ENCODE measurements around the gene KRT80.

The KRT80 gene

GRCh38 chr12:52179396-52179973 is 12.3 kb downstream of the KRT80 start:
- no peak for DNase-seq (ENCODE audit: low spot score)

- no peak for DNase-seq (ENCODE audit: low spot score)
Measured at GRCh38 chr12:52178984-52179383, 12.8 kb downstream of the KRT80 start.

GRCh38 chr12:52178443-52178842 is 13.4 kb downstream of the KRT80 start:
- DNase-seq (ENCODE audit: low spot score) = no peak

- no peak for DNase-seq (ENCODE audit: low spot score)
Measured at GRCh38 chr12:52175371-52176350, 16.2 kb downstream of the KRT80 start.

- no peak for DNase-seq (ENCODE audit: low spot score)
Measured at GRCh38 chr12:52173526-52173925, 18.3 kb downstream of the KRT80 start.

GRCh38 chr12:52172956-52173355 is 18.9 kb downstream of the KRT80 start:
- DNase-seq (ENCODE audit: low spot score) = no peak

- DNase-seq (ENCODE audit: low spot score) = no peak
Measured at GRCh38 chr12:52171950-52172512, 19.8 kb downstream of the KRT80 start.

- DNase-seq (ENCODE audit: low spot score) = no peak
Measured at GRCh38 chr12:52170827-52171226, 21.0 kb downstream of the KRT80 start.

GRCh38 chr12:52169886-52170285 is 21.9 kb downstream of the KRT80 start:
- no peak for DNase-seq (ENCODE audit: low spot score)

GRCh38 chr12:52168019-52168717 is 23.6 kb downstream of the KRT80 start:
- DNase-seq (ENCODE audit: low spot score) = no peak

- DNase-seq (ENCODE audit: low spot score) = no peak
Measured at GRCh38 chr12:52167526-52167925, 24.3 kb downstream of the KRT80 start.

GRCh38 chr12:52166672-52167071 is 25.1 kb downstream of the KRT80 start:
- no peak for DNase-seq (ENCODE audit: low spot score)

- no peak for DNase-seq (ENCODE audit: low spot score)
Measured at GRCh38 chr12:52165096-52165855, 26.5 kb downstream of the KRT80 start.

- DNase-seq (ENCODE audit: low spot score) = no peak
Measured at GRCh38 chr12:52164624-52165023, 27.2 kb downstream of the KRT80 start.

- no peak for DNase-seq (ENCODE audit: low spot score)
Measured at GRCh38 chr12:52162981-52163380, 28.8 kb downstream of the KRT80 start.

GRCh38 chr12:52160200-52160599 is 31.6 kb downstream of the KRT80 start:
- DNase-seq (ENCODE audit: low spot score) = no peak

GRCh38 chr12:52157566-52158150 is 34.2 kb downstream of the KRT80 start:
- no peak for DNase-seq (ENCODE audit: low spot score)

GRCh38 chr12:52156757-52157565 is 34.9 kb downstream of the KRT80 start:
- DNase-seq (ENCODE audit: low spot score) = peak; percentile 78

- no peak for DNase-seq (ENCODE audit: low spot score)
Measured at GRCh38 chr12:52156311-52156710, 35.5 kb downstream of the KRT80 start.

Measured in CD4-positive, alpha-beta T cell treated with Interleukin-2 at 100 ng/mL for 4 hours (primary cell).